HPDE6-E6E7 (cell line): Measurements from ENCODE around the gene DDC.

Source experiments
- DNase-seq: peaks from one replicate; pipeline ENCODE4 v3.0.0; 2011; ENCODE audit warnings: missing footprints; ENCODE audit errors: extremely low spot score

The DDC gene

DNA sequence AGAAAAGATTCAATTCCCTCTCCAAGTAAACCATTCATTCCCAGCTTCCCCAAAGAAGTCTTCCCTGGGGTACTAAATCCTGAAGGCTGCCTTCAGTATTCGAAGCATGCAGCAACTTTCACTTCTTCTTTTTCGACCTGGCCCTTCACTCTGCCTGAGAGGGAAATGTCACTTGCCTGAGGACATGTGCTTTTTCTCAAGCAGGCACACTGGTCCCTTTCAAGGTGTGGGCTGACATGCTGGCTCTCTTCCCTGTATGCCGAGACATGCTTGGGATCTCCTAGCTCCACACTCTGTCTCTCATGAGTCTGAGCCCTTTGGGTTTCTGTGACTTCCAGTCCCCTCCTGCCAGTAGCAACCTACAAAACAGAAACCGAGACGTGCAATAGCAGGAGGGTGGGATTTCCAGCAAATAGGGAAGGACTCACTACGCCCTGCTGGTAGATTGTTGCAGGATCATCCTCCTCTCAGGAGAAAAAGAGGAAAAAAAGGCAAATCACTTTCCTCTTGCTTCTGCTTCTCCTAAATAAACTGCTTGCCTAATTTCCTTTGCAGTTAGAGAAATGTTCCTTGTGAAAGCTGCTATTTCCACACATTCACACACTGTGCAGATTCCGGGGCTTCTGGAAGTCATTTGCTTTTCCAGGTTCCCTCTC is 148.6 kb downstream of the DDC start:
- DNase-seq = no peak

DNA sequence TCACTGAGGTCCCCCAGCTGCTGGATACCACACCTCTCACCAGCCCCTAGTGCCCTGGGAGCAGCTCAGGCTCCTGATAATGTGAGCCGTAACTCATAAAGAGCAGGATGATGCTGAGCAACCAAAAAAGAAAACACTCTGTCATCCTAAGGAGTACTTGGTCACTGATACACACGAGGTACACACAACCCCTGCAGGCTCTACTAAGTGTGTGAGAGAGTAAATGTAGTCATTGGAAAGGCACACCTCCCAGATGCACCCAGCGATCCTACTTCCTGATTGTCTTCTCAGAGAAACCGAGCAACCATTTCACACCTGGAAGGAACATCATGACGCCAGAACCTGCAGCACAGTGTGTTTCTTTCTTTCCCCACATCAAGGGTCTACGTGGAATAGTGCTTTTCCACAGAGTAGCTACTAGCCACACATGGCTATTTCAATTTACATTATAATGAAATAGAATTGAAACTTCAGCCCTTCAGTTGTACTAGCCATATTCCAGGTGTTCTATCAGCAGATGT is 149.3 kb downstream of the DDC start:
- no peak for DNase-seq

DNA sequence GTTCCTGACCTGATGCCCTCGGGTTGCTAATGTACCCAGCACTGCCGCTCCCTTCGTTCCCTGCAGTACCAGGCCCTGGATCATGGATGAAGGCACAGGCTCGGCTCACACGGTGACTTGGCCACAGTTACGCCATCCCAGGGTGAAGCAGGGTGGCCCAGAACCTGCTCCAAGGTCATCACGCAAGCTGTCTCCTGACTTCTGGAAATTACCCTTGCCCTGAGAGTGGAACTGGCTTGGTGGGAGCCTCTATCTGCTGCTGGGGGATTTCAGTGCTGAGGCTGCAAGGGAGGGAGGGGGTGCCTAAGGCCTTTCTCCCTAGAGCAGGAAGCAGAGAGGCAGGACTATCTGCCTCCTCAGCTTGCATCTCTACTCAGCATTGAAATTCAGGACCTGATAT is 151.6 kb downstream of the DDC start:
- DNase-seq = no peak

DNA sequence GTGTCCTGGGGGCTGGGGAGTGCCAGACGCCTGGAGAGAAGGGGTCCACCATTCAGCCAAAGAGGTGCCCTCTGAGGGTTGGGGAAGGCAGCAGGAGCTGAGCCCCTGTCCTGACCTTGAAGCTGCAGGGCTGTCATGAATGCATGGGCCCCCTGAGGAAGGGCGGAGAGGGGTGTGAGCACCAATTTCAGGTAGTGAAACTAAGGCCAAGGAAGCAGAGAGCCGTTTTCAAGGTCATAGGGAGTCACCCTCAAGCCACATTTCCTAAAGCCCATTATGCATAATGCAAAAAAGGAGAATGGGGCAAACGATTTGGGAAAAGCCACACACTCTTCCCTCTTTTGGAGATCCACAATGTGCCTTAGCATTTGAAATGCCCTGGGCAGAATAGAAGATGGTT is 152.2 kb downstream of the DDC start:
- DNase-seq = no peak

DNA sequence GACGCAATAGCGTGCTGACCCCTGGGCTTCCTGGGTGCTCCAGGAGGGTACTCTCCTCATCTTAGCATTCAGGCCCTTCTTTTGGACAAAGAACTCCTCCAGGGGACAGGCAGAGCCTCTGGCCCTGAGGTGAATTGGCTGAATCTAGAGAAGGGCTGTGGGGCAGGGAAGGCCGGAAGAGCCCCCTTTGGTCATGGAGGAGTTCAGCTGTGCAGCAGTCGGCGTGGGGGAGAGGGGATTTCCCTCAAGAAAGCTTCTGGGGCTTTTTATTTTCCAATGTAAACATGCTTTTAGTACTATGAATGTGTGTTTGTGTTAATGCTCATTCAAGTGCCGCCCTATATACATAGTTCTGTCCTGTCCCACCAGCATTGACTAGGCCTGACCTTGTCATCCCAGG is 153.9 kb downstream of the DDC start:
- no peak for DNase-seq

DNA sequence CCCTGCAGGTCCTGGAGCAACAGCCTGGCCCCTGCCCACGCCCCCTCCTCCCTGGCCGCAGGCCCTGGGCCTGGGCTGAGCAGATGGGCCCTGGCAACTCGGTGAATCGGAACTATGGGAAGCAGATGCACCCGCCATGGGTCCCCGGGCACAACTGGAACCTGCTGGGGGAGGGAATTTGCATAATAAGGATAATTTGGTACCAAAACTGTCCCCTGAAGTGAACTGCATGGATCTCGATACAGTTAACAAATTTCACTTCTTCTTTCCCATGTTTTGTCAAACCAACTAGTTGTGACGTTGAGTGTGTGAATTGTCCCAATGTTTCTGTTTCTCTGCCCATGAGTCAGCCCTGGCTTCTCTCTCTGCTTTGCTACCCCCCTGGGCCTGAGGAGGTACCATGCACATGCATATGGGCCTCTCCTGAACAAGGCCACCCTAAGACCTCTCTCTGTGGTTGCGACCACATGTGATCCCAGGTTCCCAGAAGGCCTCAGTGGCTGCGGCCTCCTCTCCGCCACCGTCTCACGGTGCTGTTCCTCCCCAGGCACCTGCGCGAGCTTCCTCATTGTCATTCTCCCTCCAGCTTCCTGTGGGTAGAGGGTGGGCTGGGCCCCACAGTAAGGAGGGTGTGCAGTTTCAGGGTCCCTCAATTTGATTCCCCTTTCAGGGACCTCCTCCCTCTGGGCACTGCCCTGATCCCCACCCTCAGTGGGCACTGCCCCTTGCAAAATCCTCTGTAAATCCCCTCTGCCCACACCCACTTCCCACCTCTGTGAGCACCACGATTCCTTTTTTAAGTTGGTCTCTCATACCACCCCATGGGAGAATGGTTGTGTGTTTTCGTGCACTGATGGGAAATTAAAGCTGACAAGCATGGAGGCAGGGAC is 155.1 kb downstream of the DDC start:
- no peak for DNase-seq
